Right lobe of liver (tissue), 4 donors: Measurements from ENCODE around the gene IRF2BP1.

ENCODE experiments used
- CTCF ChIP-seq, 4 donors: fragments of 200-600 bp in 3 of 4; fragments of 450-650 bp in 1 of 4; IDR thresholded peaks; one replicate each; pipeline versions ENCODE4 v1.5.1 to v1.8.0; 2016 to 2022; ENCODE audit warnings: antibody characterized with exemption in 4 of 4, mild to moderate bottlenecking in 2 of 4
- POLR2A ChIP-seq: fragments of 450-650 bp; IDR thresholded peaks from one replicate; pipeline ENCODE4 v1.6.1; 2017; ENCODE audit warnings: antibody characterized with exemption, mild to moderate bottlenecking
- donor health status: DM: no; HTN: no; CAD: no.
- donor health status: DM: no; HTN: no; CAD: no.
- donor health status: DM: no; HTN: yes; CAD: no.

GRCh38 chr19:45918721-45919120 lies 32.8 kb upstream of the IRF2BP1 start:
- no peak for TF ChIP-seq CTCF (IDR thresholded peaks at IDR 0.05)
- TF ChIP-seq POLR2A: no peak
